Tibial artery (tissue), 4 donors: Measurements from ENCODE around the gene RB1.

Experiments
- DNase-seq, 2 donors: peaks; one replicate each; pipeline ENCODE4 v3.0.0-alpha.2; 2019
- H3K27ac ChIP-seq, 2 donors: fragments of 200-600 bp; sonication (generic) in 1 of 2; 1 replicate in 1 of 2; 2 replicates in 1 of 2; pipeline ENCODE4 v1.5.1; 2018 to 2019; ENCODE audit warnings: mild to moderate bottlenecking in 1 of 2
- H3K27me3 ChIP-seq, 2 donors: fragments of 200-600 bp; sonication (generic) in 1 of 2; one replicate each; pipeline versions ENCODE4 v1.5.1 to v1.6.0; 2016 to 2019
- H3K36me3 ChIP-seq, 3 donors: fragments of 200-600 bp; sonication (generic) in 2 of 3; one replicate each; pipeline ENCODE4 v1.5.1; 2016 to 2019; ENCODE audit warnings: mild to moderate bottlenecking in 2 of 3
- H3K4me1 ChIP-seq, 4 donors: fragments of 200-600 bp; sonication (generic) in 2 of 4; 1 replicate in 3 of 4; 2 replicates in 1 of 4; pipeline ENCODE4 v1.5.1; 2016 to 2019
- H3K4me3 ChIP-seq, 2 donors: fragments of 200-600 bp; sonication (generic) in 1 of 2; 1 replicate in 1 of 2; 2 replicates in 1 of 2; pipeline ENCODE4 v1.5.1; 2018 to 2019; ENCODE audit warnings: mild to moderate bottlenecking in 2 of 2
- H3K9me3 ChIP-seq, 3 donors: fragments of 200-600 bp; sonication (generic) in 1 of 3; one replicate each; pipeline ENCODE4 v1.5.1; 2016 to 2019
- intact Hi-C: fragments of 100-400 bp; cut with DNase I; formaldehyde crosslinking; loops from one replicate; pipeline ENCODE4 v1.15.0; 2023; ENCODE audit warnings: low total_unique reads
- TF ChIP-seq, protein P1 (sequence below), 2 experiments: fragments of 200-600 bp in 1 of 2; fragments of 450-650 bp in 1 of 2; IDR thresholded peaks; one replicate each; pipeline ENCODE4 v1.5.1; 2017 to 2019; ENCODE audit warnings: antibody characterized with exemption in 2 of 2, mild to moderate bottlenecking in 1 of 2, moderate library complexity in 1 of 2

RB1 gene

DNA sequence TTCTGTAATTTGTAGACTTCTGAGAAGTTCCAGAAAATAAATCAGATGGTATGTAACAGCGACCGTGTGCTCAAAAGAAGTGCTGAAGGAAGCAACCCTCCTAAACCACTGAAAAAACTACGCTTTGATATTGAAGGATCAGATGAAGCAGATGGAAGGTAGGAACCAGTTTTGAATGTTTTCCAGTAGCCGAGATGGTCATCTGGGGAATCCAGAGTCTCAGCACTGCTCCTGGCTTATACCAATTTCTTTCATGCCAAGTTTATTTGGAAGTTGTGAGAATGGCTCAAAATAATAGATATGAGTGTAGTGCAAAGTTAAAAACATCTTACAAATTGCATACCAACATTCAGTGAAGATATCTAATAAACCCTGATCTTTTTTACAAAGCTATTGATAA lies 173.1 kb downstream of the RB1 start:
- H3K9me3 ChIP-seq = no peaks in the 10 kb centered on the region

GRCh38 chr13:48477191-48477855 lies 173.8 kb downstream of the RB1 start:
- Histone ChIP-seq H3K27me3 (no peaks in the 10 kb centered on the region), H3K36me3 (peaks cover 4 to 16% (median 11%) of the 10 kb centered on the region in 3 donors), H3K27ac (peak overlapping the region in 1 of 2 donors; percentile 9), H3K4me1 (peaks cover 0 to 15% (median 2%) of the 10 kb centered on the region in 4 donors), H3K4me3 (no peak overlapping the region), H3K9me3 (no peaks in the 10 kb centered on the region)
- DNase-seq = no peak
- TF ChIP-seq, protein P1, sequence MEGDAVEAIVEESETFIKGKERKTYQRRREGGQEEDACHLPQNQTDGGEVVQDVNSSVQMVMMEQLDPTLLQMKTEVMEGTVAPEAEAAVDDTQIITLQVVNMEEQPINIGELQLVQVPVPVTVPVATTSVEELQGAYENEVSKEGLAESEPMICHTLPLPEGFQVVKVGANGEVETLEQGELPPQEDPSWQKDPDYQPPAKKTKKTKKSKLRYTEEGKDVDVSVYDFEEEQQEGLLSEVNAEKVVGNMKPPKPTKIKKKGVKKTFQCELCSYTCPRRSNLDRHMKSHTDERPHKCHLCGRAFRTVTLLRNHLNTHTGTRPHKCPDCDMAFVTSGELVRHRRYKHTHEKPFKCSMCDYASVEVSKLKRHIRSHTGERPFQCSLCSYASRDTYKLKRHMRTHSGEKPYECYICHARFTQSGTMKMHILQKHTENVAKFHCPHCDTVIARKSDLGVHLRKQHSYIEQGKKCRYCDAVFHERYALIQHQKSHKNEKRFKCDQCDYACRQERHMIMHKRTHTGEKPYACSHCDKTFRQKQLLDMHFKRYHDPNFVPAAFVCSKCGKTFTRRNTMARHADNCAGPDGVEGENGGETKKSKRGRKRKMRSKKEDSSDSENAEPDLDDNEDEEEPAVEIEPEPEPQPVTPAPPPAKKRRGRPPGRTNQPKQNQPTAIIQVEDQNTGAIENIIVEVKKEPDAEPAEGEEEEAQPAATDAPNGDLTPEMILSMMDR (IDR thresholded peaks at IDR 0.05) = no peak
- intact Hi-C loops = no loop called here

More for the DNA sequence above, 173.1 kb downstream of the RB1 start:
- intact Hi-C loops = no loop called here
- H3K36me3 ChIP-seq = peaks cover 4 to 16% (median 11%) of the 10 kb centered on the region in 3 donors
- no peak overlapping the region for H3K27ac ChIP-seq
- DNase-seq = no peak
- H3K4me1 ChIP-seq = peaks cover 0 to 15% (median 2%) of the 10 kb centered on the region in 4 donors
- no peaks in the 10 kb centered on the region for H3K27me3 ChIP-seq
- H3K4me3 ChIP-seq = no peak overlapping the region
- TF ChIP-seq, protein P1 (IDR thresholded peaks at IDR 0.05) = no peak

DNA sequence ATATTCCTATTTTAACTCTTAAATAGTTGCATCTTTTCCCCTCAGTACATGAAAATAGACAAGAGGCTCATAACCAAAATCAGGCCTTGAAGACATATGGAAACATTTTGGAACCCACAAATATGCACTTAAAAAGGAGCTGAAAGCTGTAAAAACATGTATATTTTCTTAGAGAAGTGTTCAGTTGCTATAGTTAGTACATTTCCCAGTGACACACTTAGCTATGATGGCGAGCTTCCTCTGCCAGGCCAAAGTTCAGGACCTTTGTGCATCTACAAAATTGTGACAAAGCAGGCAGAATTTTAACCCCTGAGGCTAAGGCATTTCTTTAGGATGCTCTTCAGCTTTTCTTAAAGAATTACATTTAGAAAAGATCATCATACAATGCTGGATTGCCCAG lies 174.8 kb downstream of the RB1 start:
- Histone ChIP-seq H3K9me3 (no peaks in the 10 kb centered on the region), H3K36me3 (peaks cover 4 to 20% (median 11%) of the 10 kb centered on the region in 3 donors), H3K4me1 (peaks cover 0 to 15% (median 2%) of the 10 kb centered on the region in 4 donors), H3K27me3 (no peaks in the 10 kb centered on the region), H3K4me3 (no peak overlapping the region), H3K27ac (no peak overlapping the region)
- TF ChIP-seq, protein P1 (IDR thresholded peaks at IDR 0.05) = no peak
- intact Hi-C loops = no loop called here
- no peak for DNase-seq

GRCh38 chr13:48483575-48483974 lies 180.0 kb downstream of the RB1 start:
- no peaks in the 10 kb centered on the region for H3K27me3 ChIP-seq
- no peaks in the 10 kb centered on the region for H3K4me1 ChIP-seq
- no peaks in the 10 kb centered on the region for H3K9me3 ChIP-seq
- H3K36me3 ChIP-seq = peaks cover 5 to 25% (median 11%) of the 10 kb centered on the region in 3 donors
- no peak for DNase-seq
- no peak overlapping the region for H3K27ac ChIP-seq
- H3K4me3 ChIP-seq = no peak overlapping the region
- intact Hi-C loops = no loop called here
- TF ChIP-seq, protein P1 (IDR thresholded peaks at IDR 0.05) = no peak

DNA sequence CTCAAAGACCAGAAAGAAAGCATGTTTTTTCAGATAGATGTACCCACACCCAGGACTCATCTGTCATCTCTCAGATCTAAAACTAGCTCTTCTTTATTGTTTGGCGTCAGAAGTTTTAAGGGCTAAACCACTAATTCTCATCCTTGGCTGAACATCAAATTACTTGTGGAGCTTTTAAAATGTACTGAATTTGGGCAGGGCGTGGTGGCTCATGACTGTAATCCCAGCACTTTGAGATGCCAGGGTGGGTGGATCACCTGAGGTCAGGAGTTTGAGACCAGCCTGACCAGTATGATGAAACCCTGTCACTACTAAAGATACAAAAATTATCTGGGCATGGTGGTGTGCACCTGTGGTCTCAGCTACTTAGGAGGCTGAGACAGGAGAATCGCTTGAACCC lies 181.9 kb downstream of the RB1 start:
- H3K27ac ChIP-seq = no peak overlapping the region
- TF ChIP-seq, protein P1 (IDR thresholded peaks at IDR 0.05) = no peak
- H3K36me3 ChIP-seq = peaks cover 0 to 18% (median 15%) of the 10 kb centered on the region in 3 donors
- no peaks in the 10 kb centered on the region for H3K27me3 ChIP-seq
- DNase-seq = no peak
- H3K4me3 ChIP-seq = no peak overlapping the region
- intact Hi-C loops = no loop called here
- no peaks in the 10 kb centered on the region for H3K9me3 ChIP-seq
- H3K4me1 ChIP-seq = no peaks in the 10 kb centered on the region
